Right forelimb (tissue), 1 donor: ENCODE measurements around the gene COMMD2.

Experiments used
- DNase-seq: peaks from one replicate; pipeline ENCODE4 v3.0.0-alpha.2; 2018

Gene COMMD2

GRCh38 chr3:149702691-149703441, 49.4 kb downstream of the COMMD2 start:
- DNase-seq = no peak

GRCh38 chr3:149701977-149702350, 50.3 kb downstream of the COMMD2 start:
- DNase-seq = no peak

DNA sequence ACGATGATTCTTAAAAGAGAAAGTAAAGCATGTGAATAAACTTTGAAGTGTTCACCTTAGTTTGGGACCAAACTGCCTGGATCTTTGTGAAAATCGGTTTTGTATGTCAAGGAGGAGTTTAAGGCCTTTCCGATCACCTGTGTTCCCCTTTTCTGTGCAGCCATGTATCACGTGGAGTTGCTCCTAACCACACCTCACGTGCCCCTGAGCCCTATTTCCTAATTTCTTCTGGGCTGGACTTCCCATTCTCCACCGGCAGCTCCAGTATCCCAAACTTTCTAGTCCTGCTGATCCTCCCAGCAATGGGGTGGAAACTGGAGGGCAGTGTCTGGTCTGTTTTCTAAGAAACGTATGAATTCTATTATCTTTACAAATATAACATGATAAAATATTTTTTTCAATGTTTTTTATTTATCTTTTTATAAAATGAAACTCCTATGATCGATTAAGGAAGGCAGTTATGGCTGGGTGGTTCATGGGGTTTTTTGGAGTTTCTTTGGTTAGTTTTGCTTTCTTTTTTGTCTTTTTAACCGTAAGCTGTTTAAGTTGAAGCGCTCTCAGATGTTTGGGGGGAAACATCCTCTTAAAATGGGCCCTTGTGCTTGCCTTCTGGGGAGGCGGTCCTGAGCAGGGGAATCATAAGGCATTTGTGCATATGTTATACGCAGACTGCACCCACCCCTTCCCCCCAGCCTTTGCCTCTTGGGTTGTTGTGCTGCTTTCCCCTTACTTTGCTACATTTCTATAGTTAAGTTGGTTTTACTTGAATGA, 50.9 kb downstream of the COMMD2 start:
- no peak for DNase-seq
